Brain pericyte (primary cell): ENCODE results near the gene WDR89.
"Not testable (repeated sequence)": the region's sequence is repeated elsewhere in the genome, so short reads cannot be mapped to it uniquely, and the experiment has no call there.

Experiments
- DNase-seq: peaks from one replicate; pipeline ENCODE4 v3.0.0-alpha.2; 2012; ENCODE audit warnings: low read depth, low spot score

WDR89 gene

DNA sequence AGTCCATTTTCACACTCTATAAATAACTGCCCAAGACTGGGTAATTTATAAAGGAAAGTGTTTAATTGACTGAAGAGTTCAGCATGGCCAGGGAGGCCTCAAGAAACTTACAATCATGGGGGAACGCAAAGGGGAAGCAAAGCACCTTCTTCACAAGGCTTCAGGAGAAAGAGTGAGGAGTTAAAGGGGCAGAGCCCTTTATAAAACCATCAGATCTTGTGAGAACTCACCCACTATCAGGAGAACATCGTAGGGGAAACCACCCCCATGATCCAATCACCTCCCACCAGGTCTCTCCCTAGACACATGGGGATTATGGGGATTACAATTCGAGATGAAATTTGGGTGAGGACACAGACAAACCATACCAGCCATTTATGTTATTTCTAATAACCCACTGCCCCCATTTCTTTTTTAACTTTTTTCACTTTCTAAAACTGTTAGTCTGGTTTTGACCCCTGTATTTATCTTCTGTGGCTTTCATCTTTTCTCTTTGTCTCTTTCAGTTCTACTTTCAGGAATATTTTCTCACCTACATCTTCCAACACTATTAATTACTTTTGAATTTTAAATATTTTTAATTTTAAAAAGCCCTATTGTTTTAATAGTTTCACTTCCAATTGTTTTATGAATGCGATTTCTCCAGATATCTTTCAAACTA is 44.5 kb downstream of the WDR89 start:
- DNase-seq = no peak

DNA sequence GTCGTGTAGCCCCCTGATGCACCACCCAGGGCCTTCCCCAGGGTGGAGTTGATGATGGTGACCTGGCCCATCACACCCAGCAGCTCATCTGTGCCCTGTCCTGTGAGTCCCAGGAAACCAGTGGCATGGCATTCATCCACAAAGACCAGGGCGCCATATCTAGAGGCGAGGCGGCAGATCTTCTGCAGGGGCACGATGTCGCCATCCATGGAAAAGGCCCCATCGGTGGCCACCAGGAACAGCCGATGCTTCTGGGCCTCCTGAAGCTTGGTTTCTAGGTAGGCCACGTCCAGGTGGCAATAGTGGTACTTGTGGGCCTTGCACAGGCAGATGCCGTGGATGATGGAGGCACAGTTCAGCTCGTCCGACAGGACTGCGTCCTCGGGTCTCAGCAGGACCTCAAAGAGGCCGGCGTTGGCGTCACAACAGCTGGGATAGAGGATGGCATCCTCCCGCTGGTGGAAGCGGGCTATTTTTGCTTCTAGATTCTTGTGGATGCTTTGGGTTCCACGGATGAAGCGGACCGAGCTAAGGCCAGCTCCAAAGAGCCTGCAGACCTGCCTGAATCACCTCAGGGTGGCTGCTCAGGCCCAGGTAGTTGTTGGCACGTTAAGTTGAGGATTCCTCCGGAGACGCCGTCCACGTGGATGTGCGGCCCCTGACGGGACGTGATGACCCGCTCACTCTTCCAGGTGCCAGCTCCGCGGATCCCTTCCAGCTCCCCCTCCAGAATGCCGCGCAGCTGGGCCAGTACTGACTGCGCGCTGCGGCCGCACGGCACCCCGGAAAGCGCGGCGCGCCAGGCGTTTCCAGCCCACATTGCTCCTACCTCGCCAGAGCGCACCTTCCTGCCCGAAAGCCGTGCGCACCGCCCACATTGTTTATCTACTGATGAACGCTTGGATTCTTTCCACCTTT is 47.0 kb downstream of the WDR89 start:
- DNase-seq = no peak

DNA sequence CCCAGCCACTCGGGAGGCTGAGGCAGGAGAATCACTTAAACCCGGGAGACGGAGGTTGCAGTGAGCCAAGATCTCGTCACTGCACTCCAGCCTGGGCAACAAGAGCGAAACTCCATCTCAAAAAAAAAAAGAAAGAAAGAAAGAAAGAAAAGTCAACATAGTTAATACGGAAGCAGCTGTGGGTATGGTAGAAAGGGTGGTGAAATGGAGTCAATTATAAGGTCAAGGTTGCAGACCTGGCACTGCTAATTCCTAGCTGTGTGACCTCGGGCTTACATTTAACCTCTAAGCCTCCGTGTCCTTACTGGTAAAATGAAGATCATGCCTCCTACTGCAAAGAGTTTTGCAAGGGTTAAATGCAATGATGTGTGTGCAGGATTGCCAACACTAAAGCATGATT is 58.6 kb downstream of the WDR89 start:
- DNase-seq = not testable (repeated sequence)

DNA sequence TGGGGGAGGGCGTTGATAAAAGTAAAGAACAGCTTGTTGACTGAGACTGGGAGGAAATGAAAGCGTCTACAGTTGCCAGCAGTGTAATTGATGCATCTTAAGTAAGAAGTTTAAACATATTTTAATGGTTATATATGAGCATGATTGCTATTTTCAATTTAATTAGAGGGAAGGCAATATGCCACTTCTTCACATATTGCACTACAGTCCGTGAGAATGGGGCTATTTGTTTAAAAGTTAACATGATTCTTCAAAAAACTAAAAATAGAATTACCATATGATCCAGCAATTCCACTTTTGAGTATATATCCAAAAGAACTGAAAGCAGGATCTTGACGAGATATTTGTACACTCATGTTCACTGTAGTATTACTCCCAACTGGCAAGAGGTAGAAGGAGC is 60.2 kb downstream of the WDR89 start:
- DNase-seq = no peak

DNA sequence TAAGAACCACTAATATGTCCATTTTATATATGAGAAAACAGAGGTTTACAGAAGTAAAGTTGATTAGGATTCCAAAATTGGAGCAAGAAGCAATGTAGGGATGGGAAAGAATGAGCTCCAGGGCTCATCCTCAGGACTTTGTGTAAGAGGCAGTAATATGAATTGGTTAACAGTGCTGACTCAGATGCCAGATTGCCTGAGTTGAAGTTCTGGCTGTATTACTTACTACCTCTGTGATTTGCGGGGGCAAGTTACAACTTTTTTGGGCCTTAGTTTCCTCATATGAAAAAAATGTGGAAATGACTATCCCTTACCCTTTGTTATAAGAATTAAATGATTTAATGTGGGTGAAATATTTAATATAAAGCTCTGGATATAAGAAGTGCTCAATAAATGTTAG is 63.4 kb downstream of the WDR89 start:
- no peak for DNase-seq

DNA sequence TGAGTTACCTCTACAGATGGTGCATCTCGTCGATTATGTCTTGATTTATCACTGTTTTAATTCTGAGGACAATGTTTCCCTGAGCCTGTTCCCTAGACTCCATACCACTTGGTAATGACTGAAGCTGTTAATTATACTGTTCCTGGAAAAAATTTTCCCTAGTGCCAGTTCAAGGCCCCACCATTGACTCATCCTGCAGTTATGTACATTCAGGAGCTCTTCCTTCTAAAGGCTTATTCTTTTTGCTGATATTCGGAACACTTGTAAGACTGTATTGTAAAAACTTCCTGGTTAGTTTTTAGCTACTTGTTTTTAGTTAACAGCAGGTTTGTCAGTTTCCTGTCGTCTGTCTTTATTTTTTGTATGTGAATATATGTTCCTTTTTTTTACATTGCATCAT is 68.1 kb downstream of the WDR89 start:
- DNase-seq = no peak

DNA sequence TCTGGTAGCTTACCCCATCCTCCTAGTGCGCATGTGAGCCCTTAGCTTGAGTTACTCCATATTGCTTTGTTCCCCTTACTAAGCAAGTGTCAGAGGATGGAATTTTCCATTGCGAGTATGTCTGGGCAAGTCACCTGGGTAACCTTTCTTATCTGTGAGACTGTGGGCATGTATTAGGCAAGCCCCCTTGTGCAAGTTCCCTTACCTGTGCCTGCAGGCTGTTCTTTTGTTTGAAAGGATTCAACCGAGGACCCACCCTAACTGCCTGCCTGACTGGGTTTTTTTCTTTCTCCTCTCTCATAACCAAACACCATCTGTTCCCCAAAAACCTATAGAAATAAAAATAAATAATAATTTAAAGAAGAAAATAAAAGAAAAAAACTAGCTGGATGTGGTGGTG is 76.2 kb downstream of the WDR89 start:
- no peak for DNase-seq

DNA sequence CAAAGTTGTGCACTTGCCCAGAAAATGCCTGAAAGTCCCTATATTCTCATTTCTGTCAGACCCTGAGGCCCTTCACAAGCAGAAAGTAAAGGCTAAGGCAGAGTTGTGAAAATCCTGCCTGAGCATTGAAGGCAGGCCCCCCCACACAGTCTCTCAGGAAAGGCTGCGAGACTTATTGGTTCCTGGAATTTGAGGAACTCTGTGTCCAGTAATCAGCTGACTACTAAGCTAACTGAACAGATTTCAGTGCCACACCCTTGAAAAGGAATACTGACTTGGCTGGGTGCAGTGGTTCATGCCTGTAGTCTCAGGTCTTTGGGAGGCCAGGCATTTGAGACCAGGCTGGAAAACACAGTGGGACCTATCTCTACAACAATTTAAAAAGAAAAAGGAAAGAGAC is 77.4 kb downstream of the WDR89 start:
- DNase-seq = no peak

DNA sequence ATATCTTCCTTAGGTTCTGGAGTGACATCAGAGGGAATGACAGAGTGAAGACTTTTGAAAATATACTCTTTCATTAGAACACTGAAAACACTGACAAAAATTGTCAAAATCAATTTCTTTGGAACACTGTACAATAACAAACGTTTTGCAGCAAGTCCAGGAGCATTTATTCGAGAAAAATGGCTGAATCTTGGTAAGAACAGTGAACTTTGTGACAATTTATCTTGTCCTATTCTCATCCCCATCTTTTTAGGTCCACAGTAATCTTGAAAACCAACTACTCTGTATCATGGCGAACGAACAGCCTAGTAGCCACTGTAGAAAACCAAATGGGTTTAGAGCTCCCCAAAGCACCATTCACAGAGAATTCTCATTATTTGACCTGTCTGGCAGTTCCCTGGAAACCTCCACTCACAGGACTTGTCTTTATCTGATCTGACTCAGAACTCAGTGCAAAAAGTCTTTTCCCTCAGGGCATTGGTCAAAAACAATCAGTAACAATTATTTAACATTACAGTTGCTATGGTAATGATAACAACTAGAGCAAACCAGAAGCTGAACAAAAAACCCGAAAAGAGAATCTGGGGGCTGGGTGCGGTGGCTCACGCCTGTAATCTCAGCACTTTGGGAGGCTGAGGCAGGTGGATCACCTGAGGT is 78.2 kb downstream of the WDR89 start:
- no peak for DNase-seq

DNA sequence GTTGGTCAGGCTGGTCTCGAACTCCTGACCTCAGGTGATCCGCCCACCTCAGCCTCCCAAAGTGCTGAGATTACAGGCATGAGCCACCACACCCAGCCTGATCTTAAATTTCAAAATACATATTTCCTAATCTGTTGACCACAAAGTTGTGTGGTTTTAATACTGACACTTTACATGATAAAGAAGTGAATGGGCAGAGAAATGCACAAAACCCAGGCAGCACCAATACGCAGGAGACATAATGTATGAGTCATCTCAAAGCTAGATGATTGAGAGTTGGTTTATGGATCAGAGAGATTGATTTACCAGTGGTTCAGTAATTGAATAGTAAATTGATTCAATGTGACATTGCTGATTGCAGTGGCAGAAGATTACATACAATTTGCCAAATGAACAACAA is 79.3 kb downstream of the WDR89 start:
- no peak for DNase-seq

DNA sequence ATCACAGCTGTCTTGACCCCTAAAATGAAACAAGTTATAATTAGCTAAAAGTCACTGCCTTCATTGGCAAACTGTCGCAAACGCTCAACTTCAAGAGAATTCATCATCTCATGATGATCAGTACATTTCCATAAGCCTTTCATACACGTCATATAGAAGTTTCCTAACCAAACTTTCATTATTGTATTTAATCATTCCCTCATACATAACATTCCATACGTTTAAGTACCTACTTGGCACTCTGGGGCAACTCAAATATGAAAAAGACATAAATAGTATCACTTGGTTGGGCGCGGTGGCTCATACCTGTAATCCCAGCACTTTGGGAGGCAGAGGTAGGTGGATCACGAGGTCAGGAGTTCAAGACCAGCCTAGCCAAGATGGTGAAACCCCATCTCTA is 86.1 kb downstream of the WDR89 start:
- no peak for DNase-seq

DNA sequence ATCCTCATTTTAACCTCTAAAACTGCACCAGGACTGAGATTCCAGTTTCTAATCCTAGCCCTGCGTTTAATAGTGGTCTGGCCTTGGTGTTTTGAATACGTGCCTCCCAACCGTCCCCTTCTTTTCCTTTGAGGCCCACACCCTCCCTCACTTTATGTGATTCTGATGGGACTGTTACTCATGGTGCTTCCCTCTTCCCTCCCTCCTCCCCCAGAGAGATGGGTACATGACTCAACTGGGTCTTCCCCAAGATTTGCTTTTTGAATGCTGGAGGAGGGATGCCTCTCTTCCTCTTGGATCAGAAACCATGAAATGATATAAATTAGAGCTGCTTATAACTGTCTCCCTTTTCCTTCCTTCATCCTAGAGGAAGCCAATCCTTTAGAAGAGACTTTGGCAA is 90.3 kb downstream of the WDR89 start:
- no peak for DNase-seq

DNA sequence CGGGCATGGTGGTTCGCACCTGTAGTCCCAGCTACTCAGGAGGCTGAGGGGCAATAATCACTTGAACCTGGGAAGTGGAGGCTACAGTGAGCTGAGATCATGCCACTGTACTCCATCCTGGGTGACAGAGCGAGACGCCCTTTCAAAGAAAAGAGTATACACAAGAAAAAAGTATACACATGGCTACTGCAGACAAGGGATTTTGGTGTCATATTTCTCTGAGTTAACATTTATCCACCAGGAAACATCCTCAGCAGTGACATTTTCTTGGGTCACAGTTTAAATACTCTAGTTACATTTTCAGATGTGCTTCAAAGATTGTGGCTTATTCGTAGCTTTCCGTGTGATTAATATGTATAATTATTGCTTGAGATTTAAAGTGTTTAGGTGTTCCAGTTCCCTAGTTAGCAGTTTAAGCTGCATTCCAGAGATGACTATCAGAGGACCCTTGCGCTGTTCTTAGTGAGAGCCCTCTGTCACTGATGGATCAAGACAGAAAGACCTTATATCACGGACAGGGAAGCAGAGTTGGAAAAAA is 93.8 kb downstream of the WDR89 start:
- DNase-seq = no peak
